ENCODE measurements around the gene FXYD6.

DNA sequence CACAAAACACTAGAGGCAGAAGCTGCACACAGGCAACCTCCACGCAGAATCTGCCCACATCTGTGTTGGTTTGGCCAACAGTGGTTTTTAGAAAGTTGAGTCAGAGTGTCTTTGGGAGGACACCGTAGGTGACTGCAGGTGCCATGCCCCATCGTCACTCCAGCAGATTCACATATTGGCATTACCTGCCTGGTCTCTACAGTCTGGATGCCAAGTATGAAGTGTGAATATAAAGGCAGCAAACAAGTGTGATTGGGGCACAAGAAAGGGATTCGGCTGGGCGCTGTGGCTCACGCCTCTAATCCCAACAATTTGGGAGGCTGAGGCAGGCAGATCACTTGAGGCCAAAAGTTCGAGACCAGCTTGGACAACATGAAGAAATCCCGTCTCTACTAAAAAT lies 40.9 kb downstream of the FXYD6 start:
- TF ChIP-seq, protein P1, sequence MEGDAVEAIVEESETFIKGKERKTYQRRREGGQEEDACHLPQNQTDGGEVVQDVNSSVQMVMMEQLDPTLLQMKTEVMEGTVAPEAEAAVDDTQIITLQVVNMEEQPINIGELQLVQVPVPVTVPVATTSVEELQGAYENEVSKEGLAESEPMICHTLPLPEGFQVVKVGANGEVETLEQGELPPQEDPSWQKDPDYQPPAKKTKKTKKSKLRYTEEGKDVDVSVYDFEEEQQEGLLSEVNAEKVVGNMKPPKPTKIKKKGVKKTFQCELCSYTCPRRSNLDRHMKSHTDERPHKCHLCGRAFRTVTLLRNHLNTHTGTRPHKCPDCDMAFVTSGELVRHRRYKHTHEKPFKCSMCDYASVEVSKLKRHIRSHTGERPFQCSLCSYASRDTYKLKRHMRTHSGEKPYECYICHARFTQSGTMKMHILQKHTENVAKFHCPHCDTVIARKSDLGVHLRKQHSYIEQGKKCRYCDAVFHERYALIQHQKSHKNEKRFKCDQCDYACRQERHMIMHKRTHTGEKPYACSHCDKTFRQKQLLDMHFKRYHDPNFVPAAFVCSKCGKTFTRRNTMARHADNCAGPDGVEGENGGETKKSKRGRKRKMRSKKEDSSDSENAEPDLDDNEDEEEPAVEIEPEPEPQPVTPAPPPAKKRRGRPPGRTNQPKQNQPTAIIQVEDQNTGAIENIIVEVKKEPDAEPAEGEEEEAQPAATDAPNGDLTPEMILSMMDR (IDR thresholded peaks at IDR 0.05), result no peak
- TF ChIP-seq POLR2A (IDR thresholded peaks at IDR 0.05), result no peak
